ENCODE results near the gene GARRE1.
A peak's percentile ranks its signal among the peaks of the same experiment; 100 is the strongest.
"Not testable (repeated sequence)": the region's sequence is repeated elsewhere in the genome, so short reads cannot be mapped to it uniquely, and the experiment has no call there.

GARRE1 gene

GRCh38 chr19:34260771-34261173 lies 6.4 kb downstream of the GARRE1 start:
- no peak for DNase-seq

- DNase-seq: no peak
Measured at GRCh38 chr19:34261334-34262109, 7.2 kb downstream of the GARRE1 start.

DNA sequence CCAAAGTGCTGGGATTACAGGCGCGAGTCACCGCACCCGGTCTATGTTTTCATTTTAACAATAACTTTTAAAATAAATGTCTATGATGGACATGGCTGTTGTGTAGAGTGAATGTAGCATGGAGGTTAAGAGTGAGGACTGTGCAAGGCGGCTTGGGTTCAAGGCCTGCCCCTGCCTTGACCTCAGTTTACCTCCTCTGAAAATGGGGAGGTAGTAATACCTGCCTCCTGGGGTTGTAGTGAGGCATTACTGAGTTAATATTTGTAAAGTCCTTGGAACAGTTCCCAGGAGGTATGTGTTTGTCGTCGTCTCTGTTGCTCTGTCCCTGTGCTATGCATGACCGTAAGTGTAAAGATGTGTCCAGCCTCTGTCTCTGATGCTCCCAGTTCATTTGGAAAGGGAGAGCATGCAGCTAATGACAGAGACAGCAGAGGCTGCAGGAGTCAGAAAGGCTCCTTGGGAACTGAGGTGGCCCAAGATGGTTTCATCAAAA lies 9.4 kb downstream of the GARRE1 start:
- no peak for DNase-seq

GRCh38 chr19:34265221-34265650 lies 10.9 kb downstream of the GARRE1 start:
- no peak for DNase-seq

DNA sequence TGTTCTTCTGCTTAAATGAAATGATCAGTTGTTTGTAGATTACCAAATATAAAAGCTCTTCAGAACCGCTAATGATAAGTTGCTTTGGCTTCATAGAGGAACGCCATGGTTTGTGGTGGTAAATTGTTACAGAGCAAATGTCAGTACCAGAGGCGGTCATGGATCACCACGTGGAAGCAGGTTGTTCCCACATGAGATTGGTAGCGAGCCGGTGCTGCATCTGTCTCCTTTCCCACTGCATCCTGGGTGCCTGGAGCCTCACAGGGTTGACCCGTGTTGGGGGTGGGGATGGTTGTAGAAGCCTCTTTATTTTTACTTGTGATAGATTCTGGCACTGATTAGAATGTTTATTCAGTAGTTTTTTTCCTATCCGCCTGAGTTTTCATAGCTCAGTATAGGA lies 14.7 kb downstream of the GARRE1 start:
- no peak for DNase-seq

GRCh38 chr19:34269489-34269888 lies 15.1 kb downstream of the GARRE1 start:
- DNase-seq: no peak

DNA sequence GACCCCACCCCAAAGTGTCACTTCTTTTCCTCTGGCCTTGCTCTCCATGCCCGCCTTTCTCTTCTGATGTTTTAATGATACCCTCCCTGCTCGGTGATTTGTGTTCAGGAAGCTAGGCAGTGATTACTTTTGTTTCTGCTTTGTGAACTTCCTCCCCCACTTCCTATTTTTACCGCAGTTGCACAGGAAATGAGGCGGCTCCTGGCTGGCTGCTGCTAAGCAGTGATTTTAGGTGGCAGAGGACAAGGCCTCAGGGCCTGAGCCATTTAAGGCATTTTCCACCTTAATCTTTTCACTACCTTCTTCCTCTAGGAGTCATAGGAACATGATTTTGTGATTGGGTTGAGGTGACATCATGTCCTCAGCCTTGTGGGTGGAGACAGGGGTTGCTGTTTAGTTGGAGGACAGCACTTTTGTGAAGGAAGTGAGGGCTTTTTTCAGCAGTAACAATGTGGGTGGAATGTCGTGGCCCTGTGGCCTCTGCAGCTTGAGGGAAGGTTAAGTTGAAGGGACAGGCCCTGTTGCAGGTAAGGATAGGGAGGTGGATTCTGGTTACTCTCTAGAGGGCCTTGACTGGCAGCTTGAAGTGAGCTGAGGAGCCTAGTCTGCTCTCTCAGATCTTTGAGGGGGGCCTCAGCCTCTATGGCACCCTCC lies 15.7 kb downstream of the GARRE1 start:
- DNase-seq: peak; percentile 72

DNA sequence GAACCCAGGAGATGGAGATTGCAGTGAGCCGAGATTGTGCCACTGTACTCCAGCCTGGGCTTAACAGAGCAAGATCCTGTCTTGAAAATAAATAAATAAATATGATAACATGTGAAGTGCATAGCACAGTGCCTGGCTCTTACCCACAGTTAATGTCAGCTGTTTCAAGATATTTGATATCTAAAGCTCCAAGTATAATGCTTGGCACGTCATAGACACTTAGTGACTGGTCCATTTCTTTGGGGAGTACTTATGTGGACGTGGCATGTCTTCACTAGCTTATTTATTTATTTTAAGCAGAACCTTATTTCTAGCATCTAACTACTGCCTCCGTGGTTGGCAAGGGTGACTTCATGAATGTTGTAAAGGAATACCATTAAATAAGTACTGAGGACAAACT lies 18.8 kb downstream of the GARRE1 start:
- DNase-seq: no peak

GRCh38 chr19:34274284-34274826 lies 20.0 kb downstream of the GARRE1 start:
- DNase-seq: no peak

GRCh38 chr19:34274827-34275625 lies 20.7 kb downstream of the GARRE1 start:
- DNase-seq: no peak

GRCh38 chr19:34275705-34276104 lies 21.4 kb downstream of the GARRE1 start:
- no peak for DNase-seq

- DNase-seq: no peak
Measured at GRCh38 chr19:34276614-34277013, 22.3 kb downstream of the GARRE1 start.

DNA sequence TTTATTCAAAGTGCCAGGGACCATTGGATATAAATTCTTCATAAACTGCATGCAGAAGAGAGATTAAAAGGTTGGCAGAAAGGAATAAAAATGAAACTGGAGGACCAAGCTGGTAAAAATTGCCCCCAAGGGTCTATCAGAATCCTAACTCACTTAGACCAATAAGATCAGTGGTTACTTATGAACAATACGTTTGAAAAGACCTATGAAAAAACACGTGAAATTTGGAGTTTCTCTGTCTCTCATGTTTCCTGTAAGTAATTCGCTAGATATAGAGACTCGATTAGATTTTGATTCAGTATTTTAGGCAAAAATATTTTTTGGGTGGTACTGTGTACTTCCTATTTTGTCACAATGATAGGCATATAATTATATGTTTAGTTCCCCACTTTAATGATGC lies 22.9 kb downstream of the GARRE1 start:
- no peak for DNase-seq

- DNase-seq: no peak
Measured at GRCh38 chr19:34278783-34279182, 24.4 kb downstream of the GARRE1 start.

GRCh38 chr19:34281444-34281843 lies 27.1 kb downstream of the GARRE1 start:
- DNase-seq: not testable (repeated sequence)

GRCh38 chr19:34282611-34283519 lies 28.5 kb downstream of the GARRE1 start:
- DNase-seq: no peak

- DNase-seq: no peak
Measured at GRCh38 chr19:34284505-34284904, 30.2 kb downstream of the GARRE1 start.

- DNase-seq: no peak
Measured at GRCh38 chr19:34287662-34288140, 33.3 kb downstream of the GARRE1 start.

DNA sequence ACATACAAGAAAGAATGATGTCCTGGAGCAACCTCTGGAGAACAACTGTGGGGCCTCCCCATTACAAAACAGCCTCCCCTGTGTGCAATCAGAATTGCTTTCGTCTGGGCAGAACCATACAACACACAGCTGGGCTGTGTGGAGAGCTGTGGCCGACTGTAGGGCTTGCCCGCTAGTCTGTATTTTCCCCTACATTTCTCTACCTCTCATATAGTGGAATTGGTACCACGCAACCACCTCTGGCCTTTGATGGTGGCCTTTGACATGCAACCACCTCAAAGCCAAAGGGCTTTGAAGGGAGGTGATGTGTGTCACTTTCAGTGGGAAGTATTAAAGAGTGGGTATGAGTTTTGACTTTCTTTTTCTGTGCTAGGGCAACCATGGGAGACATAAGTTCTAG lies 34.0 kb downstream of the GARRE1 start:
- no peak for DNase-seq

- DNase-seq: no peak
Measured at GRCh38 chr19:34291235-34291634, 36.9 kb downstream of the GARRE1 start.

DNA sequence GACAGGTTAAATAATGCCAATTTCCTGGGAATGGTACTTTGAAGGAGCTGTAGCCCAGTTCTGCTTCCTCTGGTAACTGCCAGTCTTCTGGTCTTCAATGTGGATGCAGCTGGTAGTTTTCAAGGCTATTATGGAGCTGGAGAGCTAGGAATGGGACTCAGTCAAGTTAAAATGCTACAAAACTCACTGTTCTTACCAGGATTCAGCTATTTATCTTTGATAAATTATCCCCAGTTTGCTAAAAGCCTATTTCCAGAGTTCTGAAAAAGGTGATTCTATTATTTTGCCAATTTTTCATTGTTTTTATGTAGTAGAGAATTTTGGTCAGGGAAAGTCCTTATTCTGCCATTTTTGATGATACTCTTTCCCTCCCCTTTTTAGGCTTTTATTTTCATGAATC lies 40.7 kb downstream of the GARRE1 start:
- DNase-seq: no peak

Measured in activated gamma-delta T cell treated with Interleukin-2 at 50 U/mL for 16 hours (primary cell).